COR-L47 (cell line): ENCODE measurements around the gene ST8SIA2.

Source experiments
- DNase-seq: peaks from one replicate; lab custom pipeline; 2025; lab: John Stamatoyannopoulos, UW

ST8SIA2 gene

GRCh38 chr15:92399271-92399950 is 5.7 kb downstream of the ST8SIA2 start:
- DNase-seq: no peak

DNA sequence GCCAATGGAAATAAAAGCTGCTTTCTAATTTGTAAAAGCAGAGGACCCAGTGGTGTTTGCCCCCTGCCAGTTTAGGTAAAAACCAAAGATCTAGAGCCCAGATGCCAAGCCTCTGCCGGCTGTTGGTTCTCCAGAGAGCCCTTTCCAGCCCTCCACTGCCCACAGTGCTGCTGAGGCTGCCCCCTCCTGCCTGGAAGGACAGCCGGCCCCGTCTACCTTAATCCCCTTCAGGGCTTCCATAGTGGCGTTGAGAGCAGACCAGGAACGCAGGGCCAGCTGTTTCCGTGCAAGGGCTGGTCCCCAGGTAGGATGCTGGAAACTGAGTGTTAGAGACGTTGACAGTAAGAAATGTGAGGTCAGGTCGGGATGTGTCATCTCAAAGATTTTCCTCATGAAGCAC is 6.9 kb downstream of the ST8SIA2 start:
- no peak for DNase-seq

DNA sequence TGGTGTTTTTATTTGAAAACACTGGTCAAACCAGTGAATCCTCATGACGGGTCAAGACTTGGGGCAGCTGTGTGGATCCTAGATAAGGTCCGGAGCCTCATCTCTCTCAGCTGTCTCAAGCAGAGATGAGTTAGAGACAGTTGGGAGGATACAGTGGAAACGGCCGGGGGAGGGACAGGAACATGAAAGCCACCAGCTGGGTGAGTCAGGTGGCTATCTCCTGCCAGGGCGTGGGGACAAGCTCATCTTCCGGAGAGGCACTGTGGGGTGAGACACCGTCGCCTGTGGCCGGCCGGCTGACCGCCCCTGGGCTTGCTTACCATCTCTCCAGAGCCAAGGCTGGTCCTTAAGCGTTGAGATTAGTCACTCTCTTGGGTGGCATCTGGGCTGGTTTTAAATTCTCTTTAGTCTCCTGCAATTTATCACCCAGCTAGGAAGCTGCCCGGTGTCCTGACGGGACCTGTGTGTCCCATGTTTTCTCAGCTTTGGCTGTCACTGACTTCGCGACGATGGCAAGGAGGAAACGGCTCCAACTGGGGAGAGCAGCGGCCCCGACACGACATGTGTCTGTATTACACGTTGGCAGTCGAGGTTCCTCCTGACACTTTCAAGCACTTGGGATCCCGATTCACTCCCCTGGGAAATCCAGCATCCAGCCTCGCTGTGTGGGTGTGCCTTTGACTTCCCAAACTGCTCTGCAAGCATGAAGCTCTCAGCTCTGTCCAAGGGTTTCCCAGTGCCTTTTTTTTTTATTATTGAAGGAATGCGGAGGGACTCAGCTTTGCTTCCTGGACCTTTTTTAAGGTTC is 7.5 kb downstream of the ST8SIA2 start:
- no peak for DNase-seq

- DNase-seq: no peak
Measured at GRCh38 chr15:92402751-92403150, 9.1 kb downstream of the ST8SIA2 start.

DNA sequence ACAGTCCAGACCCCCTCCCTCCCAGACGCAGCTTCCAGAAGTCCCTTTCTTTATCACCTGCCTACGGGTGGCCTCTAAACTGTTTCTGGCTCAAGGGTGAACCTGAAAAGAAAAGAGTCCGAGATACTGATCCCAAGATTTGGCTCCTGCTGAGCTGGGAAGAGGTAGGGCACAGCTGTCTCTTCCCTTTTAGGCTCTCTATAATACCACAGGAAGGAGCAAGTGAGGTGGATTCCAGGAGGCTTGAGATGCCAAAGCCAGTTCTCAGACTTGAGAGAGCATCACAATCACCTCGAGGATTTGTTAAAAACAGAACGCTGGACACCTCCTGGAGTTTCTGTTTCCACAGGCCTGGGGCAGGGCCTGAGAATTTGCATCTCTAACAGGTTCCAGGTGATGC is 12.3 kb downstream of the ST8SIA2 start:
- DNase-seq: no peak

DNA sequence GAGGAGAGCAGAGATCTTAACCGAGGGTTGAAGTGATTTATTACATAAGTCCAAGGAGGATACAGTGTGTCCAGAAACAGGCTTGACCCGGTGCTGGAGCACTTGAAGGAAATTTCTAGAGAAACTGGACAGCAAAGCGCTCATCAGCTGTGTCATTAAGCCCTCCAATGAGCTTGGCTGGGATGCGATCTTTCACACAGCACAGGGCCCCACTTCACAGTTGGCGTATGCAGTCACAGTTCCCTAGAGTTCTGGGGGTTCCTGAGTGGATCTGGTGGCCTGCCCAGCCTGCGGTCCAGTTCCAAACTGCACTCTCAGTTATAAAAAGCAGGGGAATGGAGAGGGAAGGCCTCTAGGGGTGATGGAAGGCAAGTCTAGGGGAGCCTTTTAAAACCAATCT is 13.6 kb downstream of the ST8SIA2 start:
- DNase-seq: no peak

DNA sequence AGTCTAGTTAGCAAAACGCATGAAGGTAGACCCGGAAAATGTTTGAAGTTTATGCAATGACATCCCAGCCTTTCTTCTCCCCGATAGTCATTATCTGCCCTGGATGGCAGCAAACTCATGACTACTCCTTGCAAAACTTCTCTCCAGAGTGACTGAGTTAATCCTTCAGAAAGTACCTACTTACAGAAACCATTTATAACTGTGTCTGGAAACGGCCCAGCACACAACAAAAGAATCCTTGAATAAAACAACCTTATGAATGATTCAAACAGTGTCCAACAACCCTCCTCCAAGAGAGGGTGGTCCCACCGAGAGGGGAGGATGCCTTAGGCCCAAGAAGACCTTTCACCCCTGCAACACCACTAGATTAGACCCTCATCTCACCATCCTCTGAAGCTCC is 14.2 kb downstream of the ST8SIA2 start:
- no peak for DNase-seq

DNA sequence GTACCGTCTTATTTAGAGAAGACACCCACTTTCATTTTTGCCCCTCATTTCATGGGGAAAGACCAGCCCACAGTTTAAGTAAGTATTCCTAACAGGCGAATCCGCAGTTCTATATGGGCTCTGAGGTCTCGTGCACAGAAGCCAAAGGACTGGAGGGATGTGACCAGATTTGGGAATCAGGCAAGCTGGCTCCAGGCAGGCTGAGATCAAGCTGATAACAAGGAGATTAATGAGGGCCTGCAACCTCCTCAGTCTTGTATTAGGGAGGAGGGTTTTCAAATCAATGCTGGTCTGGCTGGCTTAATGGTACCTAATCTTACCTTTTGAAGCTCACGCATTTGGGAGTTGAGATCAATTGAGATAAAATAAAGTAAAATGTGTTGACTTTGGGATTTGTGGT is 15.3 kb downstream of the ST8SIA2 start:
- no peak for DNase-seq

GRCh38 chr15:92409521-92409920 is 15.8 kb downstream of the ST8SIA2 start:
- DNase-seq: no peak

DNA sequence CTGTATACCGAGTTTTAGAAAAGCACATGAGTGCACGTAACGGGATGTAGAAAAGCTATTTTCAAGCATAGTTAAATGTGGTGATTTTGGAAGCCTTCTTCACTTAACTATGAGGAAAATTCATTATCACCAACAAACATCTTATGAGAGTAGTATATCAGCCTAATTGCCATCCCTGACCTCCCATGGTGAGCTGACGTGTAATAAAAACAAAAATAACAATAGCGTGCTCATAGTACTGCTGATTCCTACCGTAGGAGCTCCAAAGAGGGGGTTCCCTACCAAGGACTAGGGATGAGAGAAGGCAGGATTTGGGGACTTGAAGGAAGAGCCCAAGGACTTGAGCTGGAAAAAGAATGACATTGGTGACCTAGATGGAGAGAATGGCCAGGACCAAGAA is 16.9 kb downstream of the ST8SIA2 start:
- DNase-seq: no peak

GRCh38 chr15:92411256-92411655 is 17.6 kb downstream of the ST8SIA2 start:
- DNase-seq: no peak

DNA sequence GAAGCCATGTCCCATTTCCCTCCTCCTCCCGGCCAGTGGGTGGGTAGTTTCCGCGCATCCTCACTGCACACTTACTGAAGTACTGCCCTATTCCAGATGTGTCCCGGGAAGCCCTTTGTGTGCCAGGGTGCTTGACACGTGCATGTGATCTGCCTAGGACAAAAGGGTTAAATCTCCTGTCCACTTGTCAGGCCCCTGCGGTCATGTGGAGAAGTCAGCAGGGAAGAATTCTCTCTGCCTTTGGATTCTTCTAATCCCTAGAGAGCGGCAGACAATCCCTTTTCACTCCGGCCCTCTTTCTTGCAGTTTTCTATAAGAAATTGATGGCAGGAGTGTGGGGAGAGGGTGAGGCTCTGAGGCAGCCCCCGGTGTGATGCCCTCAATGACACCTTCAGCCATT is 19.8 kb downstream of the ST8SIA2 start:
- no peak for DNase-seq

DNA sequence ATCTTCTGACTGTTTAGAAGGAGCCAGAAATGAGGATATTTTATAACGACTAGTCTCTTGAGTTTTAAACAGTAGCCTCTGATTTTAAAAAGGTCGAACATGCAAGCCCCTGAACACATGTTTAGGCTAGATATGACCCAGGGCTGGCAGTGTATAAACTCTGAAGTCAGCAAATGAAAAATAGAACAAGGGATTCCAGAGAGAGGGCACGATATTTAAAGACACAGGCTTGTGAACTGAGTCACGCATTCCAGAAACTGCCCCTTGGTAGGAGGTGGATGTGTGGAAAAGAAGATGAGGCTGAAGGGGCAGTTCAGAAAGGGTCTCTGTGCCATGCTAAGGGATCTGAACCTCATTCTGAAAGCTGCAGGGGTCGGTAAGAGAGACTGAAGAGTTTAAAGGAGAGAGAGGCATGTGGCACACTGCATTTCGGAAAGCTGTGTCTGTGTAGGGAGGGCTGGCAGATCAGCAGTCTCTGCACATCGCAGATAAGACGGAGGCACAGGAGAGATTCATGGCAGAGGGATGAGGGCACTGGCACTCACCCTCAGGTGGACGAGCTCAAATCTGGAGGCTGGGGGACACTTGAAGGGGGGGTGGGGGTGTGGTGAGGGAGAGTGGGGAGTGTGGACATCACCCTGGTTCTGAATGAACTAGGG is 22.1 kb downstream of the ST8SIA2 start:
- no peak for DNase-seq

GRCh38 chr15:92416557-92416956 is 22.9 kb downstream of the ST8SIA2 start:
- DNase-seq: no peak

- no peak for DNase-seq
Measured at GRCh38 chr15:92417716-92418115, 24.0 kb downstream of the ST8SIA2 start.

DNA sequence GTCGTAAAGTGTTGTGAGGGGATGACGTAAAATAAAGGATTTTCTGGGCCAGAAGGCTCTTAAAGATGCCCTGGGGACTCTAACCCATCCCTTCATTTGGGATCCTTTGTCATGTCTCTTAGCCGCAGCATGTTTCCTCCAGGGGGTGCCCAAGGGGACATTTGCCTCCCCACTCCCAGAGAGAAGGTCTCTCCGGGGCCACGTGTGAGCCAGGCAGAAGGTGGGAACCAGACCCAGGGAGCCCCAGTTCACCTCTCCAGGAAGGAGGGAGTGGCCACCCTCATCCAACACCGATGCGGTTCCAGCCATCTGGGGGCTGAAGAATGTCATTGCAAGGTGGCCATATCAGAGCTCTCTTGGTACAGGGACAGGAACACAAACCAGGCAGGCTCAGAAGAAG is 25.2 kb downstream of the ST8SIA2 start:
- no peak for DNase-seq

DNA sequence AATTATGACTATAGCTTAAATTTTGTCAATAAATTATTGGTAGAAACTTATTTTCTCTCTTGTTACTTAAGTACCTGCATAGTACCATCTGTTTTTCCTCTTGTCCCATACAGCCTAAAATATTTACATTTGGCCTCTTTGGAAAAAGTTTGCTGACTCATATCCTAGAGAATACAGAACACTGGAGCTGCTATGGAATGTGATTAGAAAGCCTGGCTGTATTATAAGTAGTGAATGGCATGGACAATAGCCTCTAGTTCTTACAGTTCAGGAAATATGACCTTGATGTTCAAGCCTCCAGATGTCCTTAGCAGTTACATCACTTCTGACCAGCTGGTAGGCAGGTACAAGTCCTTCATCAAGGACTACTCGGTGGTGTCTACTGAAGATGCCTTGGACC is 28.3 kb downstream of the ST8SIA2 start:
- no peak for DNase-seq

DNA sequence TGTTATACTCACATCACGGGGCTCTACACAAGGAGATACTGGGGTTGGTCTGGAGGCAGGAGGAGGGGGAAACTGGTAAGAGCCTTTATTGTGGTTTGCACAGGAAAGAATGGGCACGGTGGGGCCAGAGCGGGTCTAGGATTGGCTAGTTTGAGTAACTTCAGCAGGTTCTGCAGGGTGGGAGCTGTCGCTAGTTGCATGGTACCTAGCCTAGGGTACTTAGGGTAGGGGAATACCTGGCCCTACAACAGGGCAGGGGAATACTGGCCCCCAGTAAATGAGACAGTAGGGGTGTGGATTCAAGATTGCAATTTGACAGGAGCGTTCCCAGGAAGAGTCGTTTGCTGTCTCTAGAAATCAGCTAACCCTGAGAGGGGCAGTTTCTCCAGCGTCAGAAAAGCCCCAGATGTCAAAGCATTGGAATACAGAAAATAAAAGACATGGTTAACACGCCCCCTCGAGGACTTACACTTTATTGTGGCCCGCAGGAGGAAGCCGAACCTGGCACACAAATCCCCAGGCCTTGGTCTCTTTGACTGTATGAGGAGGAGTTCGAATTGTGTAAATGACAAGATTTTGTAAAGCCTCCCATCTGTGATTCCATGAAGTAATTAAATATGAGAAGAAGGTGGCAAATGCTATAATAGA is 32.0 kb downstream of the ST8SIA2 start:
- DNase-seq: no peak

DNA sequence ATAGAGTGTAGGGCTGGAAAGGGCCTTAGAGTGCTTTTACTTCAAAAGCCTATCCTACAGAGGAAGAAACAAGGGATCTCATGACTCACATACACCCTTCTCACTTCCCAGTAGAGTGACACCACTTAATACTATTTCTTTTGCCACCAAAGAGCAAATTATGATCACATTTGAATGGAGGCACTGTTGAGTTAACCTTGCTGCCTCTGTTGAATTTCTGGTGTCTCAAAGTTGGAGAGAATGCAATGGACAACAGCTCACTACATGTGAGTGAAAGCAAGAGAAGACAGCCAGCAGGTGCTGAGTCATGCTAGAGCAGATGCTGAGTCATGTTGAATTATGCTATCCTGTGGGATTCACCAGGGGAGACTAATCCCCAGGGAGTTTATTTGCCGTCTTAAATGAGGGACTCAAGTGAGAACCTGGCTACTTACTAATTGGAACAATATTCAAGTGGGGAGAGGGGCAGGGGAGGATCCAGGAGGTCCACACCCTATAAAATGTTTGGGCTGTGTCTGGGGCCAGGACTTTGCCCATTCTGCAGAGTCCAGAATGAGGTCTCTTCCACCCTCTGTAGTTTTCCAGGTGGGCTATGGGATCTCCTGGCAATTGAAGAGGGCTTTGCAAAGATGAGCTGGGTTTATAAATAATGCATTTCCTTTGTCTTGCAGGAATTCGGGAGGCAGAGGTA is 35.8 kb downstream of the ST8SIA2 start:
- DNase-seq: no peak

DNA sequence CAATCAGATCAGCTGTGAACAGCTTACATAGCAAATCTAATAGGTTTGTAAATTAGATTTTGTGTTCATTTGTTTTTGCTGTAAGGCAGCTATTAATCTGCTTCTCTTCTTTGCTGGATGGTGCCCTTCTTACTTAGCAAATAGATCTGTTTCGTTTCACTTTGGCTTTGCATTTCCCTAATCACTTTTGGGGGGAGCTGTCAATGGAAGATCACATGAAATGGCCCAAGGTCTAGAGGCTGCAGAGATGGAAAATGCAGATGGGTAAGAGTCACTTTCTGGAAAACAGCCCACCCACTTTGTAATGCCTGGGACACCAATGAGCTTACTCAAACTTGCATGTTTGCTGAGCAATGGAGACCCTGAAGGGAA is 36.4 kb downstream of the ST8SIA2 start:
- DNase-seq: no peak

- no peak for DNase-seq
Measured at GRCh38 chr15:92435145-92435544, 41.5 kb downstream of the ST8SIA2 start.

- no peak for DNase-seq
Measured at GRCh38 chr15:92438471-92438870, 44.8 kb downstream of the ST8SIA2 start.
